Body of pancreas (tissue), 4 donors: Measurements from ENCODE around the gene TACC2. TPM values are rescaled to one million over a fixed set of nuclear protein-coding genes. Genes with fewer than 3 reads are reported as not detected.

Experiments
- ATAC-seq: fragments of 150-250 bp; one replicate; pipeline ENCODE4 v1.9.1; 2016
- DNase-seq, 4 donors: peaks; one replicate each; pipeline ENCODE4 v3.0.0-alpha.2; 2019
- H3K27ac ChIP-seq, 4 donors: fragments of 200-600 bp; sonication (generic); 1 replicate in 3 of 4; 2 replicates in 1 of 4; pipeline versions ENCODE4 v1.5.1 to v1.6.1; 2016 to 2019; ENCODE audit warnings: mild to moderate bottlenecking in 1 of 4, mixed read lengths in 1 of 4, moderate library complexity in 1 of 4
- H3K27me3 ChIP-seq, 2 donors: fragments of 200-600 bp; sonication (generic); one replicate each; pipeline ENCODE4 v1.6.0; 2016; ENCODE audit warnings: mild to moderate bottlenecking in 1 of 2
- H3K36me3 ChIP-seq, 2 donors: fragments of 200-600 bp; sonication (generic); replicated peaks in 1 of 2; 2 replicates each; pipeline ENCODE4 v1.5.1; 2016; ENCODE audit warnings: low read depth in 2 of 2; ENCODE audit not compliant: insufficient read depth in 1 of 2
- H3K4me1 ChIP-seq: fragments of 200-600 bp; sonication (generic); one replicate; pipeline ENCODE4 v1.6.0; 2016
- H3K4me3 ChIP-seq, 2 donors: fragments of 200-600 bp; sonication (generic); 1 replicate in 1 of 2; 2 replicates in 1 of 2; pipeline ENCODE4 v1.5.1; 2016 to 2019
- H3K9me3 ChIP-seq, 3 donors: fragments of 200-600 bp; sonication (generic); 1 replicate in 2 of 3; 2 replicates in 1 of 3; pipeline ENCODE4 v1.5.1; 2016
- CTCF ChIP-seq, 7 experiments: fragments of 450-650 bp in 4 of 7; fragments of 200-600 bp in 3 of 7; sonication (generic) in 3 of 7; IDR thresholded peaks; one replicate each; pipeline ENCODE4 v1.5.1; 2016 to 2019; ENCODE audit warnings: antibody characterized with exemption in 7 of 7
- POLR2A ChIP-seq, 3 donors: fragments of 450-650 bp; IDR thresholded peaks; one replicate each; pipeline ENCODE4 v1.6.1; 2016; ENCODE audit warnings: antibody characterized with exemption in 3 of 3, mild to moderate bottlenecking in 2 of 3
- WGBS, 2 donors: methylation state at CpG; one replicate each; pipeline ENCODE4 v1.1.5; 2017; 5-methylcytosine and 5-hydroxymethylcytosine counted together
- intact Hi-C: fragments of 100-400 bp; cut with DNase I; formaldehyde crosslinking; loops from one replicate; pipeline ENCODE4 v1.15.1; 2023
- total RNA-seq, 2 donors: library from RNA; depleted of rRNA; stranded (reverse); fragments of >200 nt; gene quantifications; one replicate each; pipeline ENCODE4 v1.1.0, GENCODE V29; 2016

Gene TACC2
- total RNA-seq, 2 donors from 2014 or later, result 29.0 to 38.7 TPM

GRCh38 chr10:122054048-122055025 lies 65.4 kb downstream of the TACC2 start:
- Histone ChIP-seq H3K4me1 (peaks cover 16% of the 10 kb centered on the region), H3K36me3 (no peaks in the 10 kb centered on the region), H3K27ac (peak overlapping the region in 1 of 4 donors; percentile 1), H3K27me3 (no peaks in the 10 kb centered on the region), H3K4me3 (no peak overlapping the region), H3K9me3 (no peaks in the 10 kb centered on the region)
- intact Hi-C loops, result no loop called here
- TF ChIP-seq CTCF (IDR thresholded peaks at IDR 0.05) (peak; percentile 24 to 49 (median 33)), POLR2A (IDR thresholded peaks at IDR 0.05) (no peak)
- DNase-seq, result peak in 3 of 4 donors; percentile 45 to 49 (median 45)
- ATAC-seq, result no peak
- 41 to 49% methylated on average over 13 to 15 of the region's 15 CpGs for WGBS, 2 donors

- no peaks in the 10 kb centered on the region for H3K27me3 ChIP-seq
- ATAC-seq (no peak), DNase-seq (no peak)
- WGBS, 2 donors, result 89 to 94% methylated on average over 5 of the region's 5 CpGs
- no peaks in the 10 kb centered on the region for H3K9me3 ChIP-seq
- H3K36me3 ChIP-seq, result no peaks in the 10 kb centered on the region
- intact Hi-C loops, result no loop called here
- peaks cover 16% of the 10 kb centered on the region for H3K4me1 ChIP-seq
- TF ChIP-seq CTCF (IDR thresholded peaks at IDR 0.05) (no peak), POLR2A (IDR thresholded peaks at IDR 0.05) (no peak)
- no peak overlapping the region for H3K27ac ChIP-seq
- no peak overlapping the region for H3K4me3 ChIP-seq
Observed at GRCh38 chr10:122055252-122055651, 66.3 kb downstream of the TACC2 start.

- no peaks in the 10 kb centered on the region for H3K36me3 ChIP-seq
- intact Hi-C loops, result no loop called here
- DNase-seq (peak in 1 of 4 donors; percentile 49), ATAC-seq (peak; percentile 49)
- peak overlapping the region in 1 of 4 donors; percentile 34 for H3K27ac ChIP-seq
- H3K27me3 ChIP-seq, result no peaks in the 10 kb centered on the region
- H3K4me3 ChIP-seq, result no peak overlapping the region
- 93 to 96% methylated on average over 4 to 8 of the region's 8 CpGs for WGBS, 2 donors
- TF ChIP-seq POLR2A (IDR thresholded peaks at IDR 0.05) (no peak), CTCF (IDR thresholded peaks at IDR 0.05) (no peak)
- H3K9me3 ChIP-seq, result no peaks in the 10 kb centered on the region
- peaks cover 10% of the 10 kb centered on the region for H3K4me1 ChIP-seq
Observed at GRCh38 chr10:122056431-122057094, 67.6 kb downstream of the TACC2 start.

- H3K36me3 ChIP-seq, result no peaks in the 10 kb centered on the region
- TF ChIP-seq CTCF (IDR thresholded peaks at IDR 0.05), result no peak
- DNase-seq (no peak), ATAC-seq (no peak)
- intact Hi-C loops, result no loop called here
- no peaks in the 10 kb centered on the region for H3K27me3 ChIP-seq
- H3K9me3 ChIP-seq, result no peaks in the 10 kb centered on the region
- H3K4me1 ChIP-seq, result peaks cover 20% of the 10 kb centered on the region
- 80 to 82% methylated on average over 14 of the region's 14 CpGs for WGBS, 2 donors
- no peak overlapping the region for H3K4me3 ChIP-seq
- no peak overlapping the region for H3K27ac ChIP-seq
Observed at GRCh38 chr10:122057841-122058413, 69.0 kb downstream of the TACC2 start.
